Measurements from ENCODE around the gene ADGRD1. TPM values are rescaled to one million over a fixed set of nuclear protein-coding genes. Genes with fewer than 3 reads are reported as not detected.
A peak's percentile ranks its signal among the peaks of the same experiment; 100 is the strongest.

Gene ADGRD1
- total and polyA plus RNA-seq, 2 donors = 0.94 to 2.1 TPM

DNA sequence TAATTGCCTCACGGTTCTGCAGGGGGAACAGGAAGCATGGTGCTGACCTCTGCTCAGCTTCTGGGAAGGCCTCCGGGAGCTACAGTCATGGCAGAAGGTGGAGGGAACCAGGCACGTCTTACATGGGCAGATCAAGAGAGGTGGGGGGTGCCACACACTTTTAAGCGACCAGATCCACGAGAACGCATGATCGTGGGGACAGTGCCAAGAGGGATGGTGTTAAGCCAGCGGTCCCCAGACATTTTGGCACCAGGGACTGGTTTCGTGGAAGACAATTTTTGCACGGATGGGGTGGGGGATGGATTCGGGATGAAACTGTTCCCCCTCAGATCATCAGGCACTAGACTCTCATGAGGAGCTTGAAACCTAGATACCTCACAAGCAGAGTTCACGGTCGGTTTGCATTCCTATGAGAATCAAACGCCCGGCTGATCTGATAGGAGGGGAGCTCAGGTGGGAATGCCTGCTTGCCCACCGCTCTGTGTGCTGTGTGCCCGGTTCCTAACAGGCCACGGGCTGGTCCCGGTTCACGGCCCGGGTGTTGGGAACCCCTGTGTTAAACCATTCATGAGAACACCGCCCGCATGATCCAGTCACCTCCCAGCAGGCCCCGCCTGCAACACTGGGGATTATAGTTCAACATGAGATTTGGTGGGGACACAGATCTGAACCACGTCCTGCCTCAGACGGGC, 96.9 kb downstream of the ADGRD1 start:
- Histone ChIP-seq H3K4me3 (ENCODE audit: low read length in 2 of 2) (no peak overlapping the region), H3K9me3 (ENCODE audit: control insufficient read depth in 2 of 2, insufficient read depth in 1 of 2, low read length in 1 of 2) (no peaks in the 10 kb centered on the region), H3K36me3 (ENCODE audit: control insufficient read depth in 2 of 2, insufficient read depth in 2 of 2, low read length in 1 of 2) (no peaks in the 10 kb centered on the region), H3K27ac (ENCODE audit: low read depth in 1 of 2, low read length in 1 of 2) (no peak overlapping the region), H3K27me3 (ENCODE audit: control insufficient read depth in 2 of 2, insufficient read depth in 1 of 2, low read length in 1 of 2) (no peaks in the 10 kb centered on the region), H3K4me1 (ENCODE audit: control insufficient read depth in 2 of 2, insufficient read depth in 2 of 2, low read length in 2 of 2) (peaks cover 0 to 4% of the 10 kb centered on the region in 2 donors)
- 94% methylated on average over 26 of the region's 26 CpGs for WGBS
- no peak for DNase-seq (ENCODE audit: low read depth in 6 of 9, low spot score in 9 of 9)

DNA sequence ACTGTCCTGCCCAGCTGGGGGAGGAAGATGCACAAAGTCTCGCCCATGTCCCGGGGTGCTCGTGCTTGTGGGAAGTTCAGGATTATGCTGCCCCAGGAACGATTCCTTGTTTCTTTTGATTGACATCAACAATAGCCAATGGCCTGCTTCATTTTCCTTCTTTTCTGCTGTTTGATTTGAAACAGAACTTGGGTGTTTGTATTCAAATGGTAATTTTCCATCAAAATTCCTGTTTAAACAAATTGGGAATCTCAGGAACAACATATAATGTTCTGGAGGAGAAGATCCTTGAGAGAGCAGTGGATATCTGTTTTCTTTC, 97.4 kb downstream of the ADGRD1 start:
- 95% methylated on average over 4 of the region's 4 CpGs for WGBS
- Histone ChIP-seq H3K4me3 (ENCODE audit: low read length in 2 of 2) (no peak overlapping the region), H3K27ac (ENCODE audit: low read depth in 1 of 2, low read length in 1 of 2) (no peak overlapping the region)

DNA sequence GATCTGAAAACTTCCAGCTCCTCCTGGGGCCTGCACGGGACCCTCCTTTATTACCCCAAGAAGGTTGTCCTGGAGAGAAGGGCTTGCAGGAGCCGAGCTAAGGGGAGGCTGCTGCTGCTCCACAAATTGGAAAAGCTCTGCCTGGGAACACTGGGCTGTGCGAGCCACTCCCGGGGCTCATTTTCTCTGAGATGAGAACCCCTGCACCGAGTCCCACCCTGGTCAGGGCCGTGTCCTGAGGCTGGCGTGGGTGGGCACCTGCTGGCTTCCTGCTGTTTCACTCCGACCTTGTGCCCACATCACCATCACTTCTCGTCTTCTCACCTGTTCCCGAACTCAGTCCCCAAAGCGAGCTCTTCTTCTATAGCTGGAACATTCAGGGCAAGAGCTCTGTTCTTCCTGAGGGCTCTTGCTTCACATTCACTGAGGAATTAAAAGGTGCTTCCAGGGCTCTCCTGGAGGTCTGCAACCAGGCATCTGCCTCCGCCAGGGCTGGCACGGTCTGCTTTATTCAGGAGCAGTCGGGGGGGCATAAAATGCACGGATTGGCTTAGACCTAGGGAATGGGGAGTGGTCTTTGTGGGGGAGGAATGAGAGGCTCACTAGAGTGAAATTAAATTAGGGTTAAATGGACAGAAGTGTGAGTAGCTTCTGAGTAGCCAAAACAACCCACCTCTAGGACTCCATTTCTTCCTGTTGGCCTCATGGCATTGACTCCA, 98.5 kb downstream of the ADGRD1 start:
- 91% methylated on average over 15 of the region's 15 CpGs for WGBS
- H3K9me3 ChIP-seq (ENCODE audit: control insufficient read depth in 2 of 2, insufficient read depth in 1 of 2, low read length in 1 of 2) = no peaks in the 10 kb centered on the region
- no peaks in the 10 kb centered on the region for H3K36me3 ChIP-seq (ENCODE audit: control insufficient read depth in 2 of 2, insufficient read depth in 2 of 2, low read length in 1 of 2)
- H3K4me3 ChIP-seq (ENCODE audit: low read length in 2 of 2) = no peak overlapping the region
- peaks cover 0 to 4% of the 10 kb centered on the region in 2 donors for H3K4me1 ChIP-seq (ENCODE audit: control insufficient read depth in 2 of 2, insufficient read depth in 2 of 2, low read length in 2 of 2)
- no peak overlapping the region for H3K27ac ChIP-seq (ENCODE audit: low read depth in 1 of 2, low read length in 1 of 2)
- no peak for DNase-seq (ENCODE audit: low read depth in 6 of 9, low spot score in 9 of 9)
- H3K27me3 ChIP-seq (ENCODE audit: control insufficient read depth in 2 of 2, insufficient read depth in 1 of 2, low read length in 1 of 2) = no peaks in the 10 kb centered on the region

More for the DNA sequence above, 97.4 kb downstream of the ADGRD1 start:
- DNase-seq (ENCODE audit: low read depth in 6 of 9, low spot score in 9 of 9) = no peak
- Histone ChIP-seq H3K27me3 (ENCODE audit: control insufficient read depth in 2 of 2, insufficient read depth in 1 of 2, low read length in 1 of 2) (no peaks in the 10 kb centered on the region), H3K9me3 (ENCODE audit: control insufficient read depth in 2 of 2, insufficient read depth in 1 of 2, low read length in 1 of 2) (no peaks in the 10 kb centered on the region), H3K4me1 (ENCODE audit: control insufficient read depth in 2 of 2, insufficient read depth in 2 of 2, low read length in 2 of 2) (peaks cover 0 to 4% of the 10 kb centered on the region in 2 donors), H3K36me3 (ENCODE audit: control insufficient read depth in 2 of 2, insufficient read depth in 2 of 2, low read length in 1 of 2) (no peaks in the 10 kb centered on the region)

DNA sequence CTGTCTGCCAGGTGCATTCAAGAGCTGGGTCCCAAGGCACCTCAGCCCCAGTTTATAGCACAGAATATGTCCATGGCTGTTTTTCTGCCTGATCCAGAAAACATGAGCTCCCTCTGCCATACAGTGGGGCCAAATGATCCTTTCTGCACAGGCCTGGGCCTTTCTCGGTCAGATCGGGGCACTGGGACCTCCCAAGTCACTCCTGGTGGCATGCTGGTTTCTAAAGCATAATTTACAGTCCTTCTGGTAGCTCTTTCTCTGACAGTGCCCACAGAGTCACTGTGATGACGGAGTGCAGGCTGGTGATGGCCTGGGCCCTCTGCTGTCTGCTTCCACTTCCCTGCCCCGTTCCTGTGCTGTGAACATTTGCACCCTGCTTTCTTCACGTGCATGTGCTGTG, 99.2 kb downstream of the ADGRD1 start:
- no peak overlapping the region for H3K27ac ChIP-seq (ENCODE audit: low read depth in 1 of 2, low read length in 1 of 2)
- no peaks in the 10 kb centered on the region for H3K36me3 ChIP-seq (ENCODE audit: control insufficient read depth in 2 of 2, insufficient read depth in 2 of 2, low read length in 1 of 2)
- no peak for DNase-seq (ENCODE audit: low read depth in 6 of 9, low spot score in 9 of 9)
- 91% methylated on average over 5 of the region's 5 CpGs for WGBS
- no peaks in the 10 kb centered on the region for H3K27me3 ChIP-seq (ENCODE audit: control insufficient read depth in 2 of 2, insufficient read depth in 1 of 2, low read length in 1 of 2)
- peaks cover 0 to 4% of the 10 kb centered on the region in 2 donors for H3K4me1 ChIP-seq (ENCODE audit: control insufficient read depth in 2 of 2, insufficient read depth in 2 of 2, low read length in 2 of 2)
- H3K9me3 ChIP-seq (ENCODE audit: control insufficient read depth in 2 of 2, insufficient read depth in 1 of 2, low read length in 1 of 2) = no peaks in the 10 kb centered on the region
- no peak overlapping the region for H3K4me3 ChIP-seq (ENCODE audit: low read length in 2 of 2)

DNA sequence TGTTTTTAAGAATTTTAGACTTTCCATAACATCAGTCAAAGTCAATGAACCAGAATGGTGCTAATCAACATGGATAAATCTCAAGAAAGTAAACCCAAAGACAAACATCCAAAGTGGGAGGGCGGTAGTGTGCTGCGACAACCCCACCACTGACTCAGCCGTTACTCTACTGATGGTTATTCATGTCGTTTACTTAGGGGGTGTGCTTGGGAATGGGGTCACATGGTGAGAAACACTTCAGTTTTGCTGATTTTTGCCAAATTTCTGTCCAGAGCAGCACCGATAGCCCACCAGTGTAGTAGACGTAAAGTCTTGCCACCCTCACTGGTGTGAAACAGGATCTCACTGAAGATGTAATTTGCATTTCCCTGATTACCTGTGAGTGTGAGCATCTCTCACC, 99.9 kb downstream of the ADGRD1 start:
- H3K27me3 ChIP-seq (ENCODE audit: control insufficient read depth in 2 of 2, insufficient read depth in 1 of 2, low read length in 1 of 2) = no peaks in the 10 kb centered on the region
- no peaks in the 10 kb centered on the region for H3K36me3 ChIP-seq (ENCODE audit: control insufficient read depth in 2 of 2, insufficient read depth in 2 of 2, low read length in 1 of 2)
- H3K4me3 ChIP-seq (ENCODE audit: low read length in 2 of 2) = no peak overlapping the region
- WGBS = 95% methylated on average over 6 of the region's 6 CpGs
- no peak for DNase-seq (ENCODE audit: low read depth in 6 of 9, low spot score in 9 of 9)
- no peaks in the 10 kb centered on the region for H3K9me3 ChIP-seq (ENCODE audit: control insufficient read depth in 2 of 2, insufficient read depth in 1 of 2, low read length in 1 of 2)
- H3K27ac ChIP-seq (ENCODE audit: low read depth in 1 of 2, low read length in 1 of 2) = no peak overlapping the region
- H3K4me1 ChIP-seq (ENCODE audit: control insufficient read depth in 2 of 2, insufficient read depth in 2 of 2, low read length in 2 of 2) = peaks cover 0 to 4% of the 10 kb centered on the region in 2 donors

DNA sequence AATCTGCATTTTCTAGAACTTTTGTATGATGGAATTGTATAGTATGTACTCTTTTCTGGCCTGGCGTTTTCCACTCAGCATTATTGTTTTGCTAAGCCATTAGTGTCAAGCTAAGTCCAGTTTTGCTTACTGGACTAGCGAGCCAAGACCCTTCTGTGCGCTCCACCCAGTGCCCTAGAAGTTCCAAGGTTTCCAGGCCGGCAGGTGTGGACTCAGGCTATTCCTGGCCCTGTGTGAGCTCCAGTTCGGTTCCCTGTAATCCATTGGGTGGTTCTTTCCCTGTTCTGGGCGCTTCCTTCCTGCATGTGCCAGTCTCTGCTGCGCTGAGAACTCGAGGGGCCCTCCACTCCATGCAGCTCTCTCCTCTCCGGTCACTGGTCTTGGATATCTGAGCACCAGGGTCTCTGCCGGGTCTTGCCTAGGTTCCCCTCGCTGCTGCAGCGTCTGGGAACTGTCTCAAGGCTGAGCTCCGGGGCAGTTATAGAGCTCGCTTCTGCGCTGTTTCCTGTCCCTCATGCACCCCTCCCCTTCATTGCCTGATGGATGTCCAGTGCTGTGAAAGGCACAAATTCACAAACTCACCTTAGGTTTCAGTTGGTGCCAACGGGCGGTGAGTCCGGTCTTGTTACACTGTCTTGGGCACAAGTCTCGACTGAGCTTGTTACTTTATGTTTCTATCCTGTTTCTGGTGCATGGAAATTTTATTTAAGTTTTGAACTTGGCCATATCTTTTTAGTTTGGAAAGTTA, 100.8 kb downstream of the ADGRD1 start:
- Histone ChIP-seq H3K36me3 (ENCODE audit: control insufficient read depth in 2 of 2, insufficient read depth in 2 of 2, low read length in 1 of 2) (no peaks in the 10 kb centered on the region), H3K4me3 (ENCODE audit: low read length in 2 of 2) (no peak overlapping the region), H3K9me3 (ENCODE audit: control insufficient read depth in 2 of 2, insufficient read depth in 1 of 2, low read length in 1 of 2) (no peaks in the 10 kb centered on the region), H3K27me3 (ENCODE audit: control insufficient read depth in 2 of 2, insufficient read depth in 1 of 2, low read length in 1 of 2) (no peaks in the 10 kb centered on the region), H3K4me1 (ENCODE audit: control insufficient read depth in 2 of 2, insufficient read depth in 2 of 2, low read length in 2 of 2) (peaks cover 0 to 4% of the 10 kb centered on the region in 2 donors), H3K27ac (ENCODE audit: low read depth in 1 of 2, low read length in 1 of 2) (peak overlapping the region in 1 of 2 donors; percentile 14)
- no peak for DNase-seq (ENCODE audit: low read depth in 6 of 9, low spot score in 9 of 9)
- 85% methylated on average over 19 of the region's 19 CpGs for WGBS

DNA sequence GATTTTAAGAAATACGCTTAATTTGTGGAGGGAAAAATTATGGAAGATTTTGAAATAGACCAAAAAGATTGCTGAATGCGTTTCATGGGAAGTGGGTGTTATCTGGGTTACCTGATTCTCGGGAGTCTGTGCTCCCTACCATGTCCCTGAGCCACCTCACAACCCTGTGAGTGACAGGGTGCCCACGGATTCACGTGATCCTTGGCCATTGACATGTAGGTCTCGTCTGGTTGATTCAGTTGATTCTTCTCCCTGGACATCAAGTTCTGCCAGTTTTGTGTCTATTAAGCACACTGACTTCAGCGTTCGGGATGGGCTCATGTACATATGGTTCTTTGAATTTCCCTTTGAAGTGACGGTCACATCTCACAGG, 101.4 kb downstream of the ADGRD1 start:
- peak overlapping the region in 1 of 2 donors; percentile 14 for H3K27ac ChIP-seq (ENCODE audit: low read depth in 1 of 2, low read length in 1 of 2)
- 91% methylated on average over 9 of the region's 9 CpGs for WGBS
- H3K4me1 ChIP-seq (ENCODE audit: control insufficient read depth in 2 of 2, insufficient read depth in 2 of 2, low read length in 2 of 2) = peaks cover 0 to 4% of the 10 kb centered on the region in 2 donors
- H3K9me3 ChIP-seq (ENCODE audit: control insufficient read depth in 2 of 2, insufficient read depth in 1 of 2, low read length in 1 of 2) = no peaks in the 10 kb centered on the region
- no peak overlapping the region for H3K4me3 ChIP-seq (ENCODE audit: low read length in 2 of 2)
- H3K36me3 ChIP-seq (ENCODE audit: control insufficient read depth in 2 of 2, insufficient read depth in 2 of 2, low read length in 1 of 2) = no peaks in the 10 kb centered on the region
- DNase-seq (ENCODE audit: low read depth in 6 of 9, low spot score in 9 of 9) = no peak
- H3K27me3 ChIP-seq (ENCODE audit: control insufficient read depth in 2 of 2, insufficient read depth in 1 of 2, low read length in 1 of 2) = no peaks in the 10 kb centered on the region

DNA sequence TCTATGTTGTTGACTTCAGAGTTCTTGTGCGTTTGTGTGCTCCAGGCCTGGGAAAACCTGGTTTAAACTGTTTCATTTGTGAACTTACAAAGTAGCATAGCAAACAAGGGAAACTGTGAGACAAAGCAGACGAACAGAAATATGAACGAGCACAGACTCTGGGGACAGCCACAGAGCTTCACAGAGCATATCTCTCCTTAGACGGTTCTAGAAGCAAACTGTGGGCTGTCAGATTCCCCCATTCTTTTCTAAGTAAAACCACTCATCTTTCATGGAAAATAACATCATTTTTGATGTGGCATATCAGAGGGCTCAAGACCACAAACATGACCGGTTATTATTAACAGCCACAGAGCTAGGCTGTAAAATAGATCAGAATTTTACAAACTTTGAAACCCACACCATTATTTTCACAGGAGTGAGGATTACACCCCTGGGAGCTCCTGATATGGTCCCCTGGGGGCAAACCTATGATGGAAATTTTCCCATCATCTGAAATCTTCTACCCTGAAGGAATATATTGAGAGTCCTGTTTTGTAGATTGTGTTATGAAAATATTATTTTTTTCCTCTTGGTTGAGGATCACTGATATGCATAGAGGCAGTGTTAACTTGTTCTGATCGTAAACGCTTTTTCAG, 102.0 kb downstream of the ADGRD1 start:
- no peaks in the 10 kb centered on the region for H3K36me3 ChIP-seq (ENCODE audit: control insufficient read depth in 2 of 2, insufficient read depth in 2 of 2, low read length in 1 of 2)
- no peak overlapping the region for H3K27ac ChIP-seq (ENCODE audit: low read depth in 1 of 2, low read length in 1 of 2)
- WGBS = 53% methylated on average over 7 of the region's 7 CpGs

DNA sequence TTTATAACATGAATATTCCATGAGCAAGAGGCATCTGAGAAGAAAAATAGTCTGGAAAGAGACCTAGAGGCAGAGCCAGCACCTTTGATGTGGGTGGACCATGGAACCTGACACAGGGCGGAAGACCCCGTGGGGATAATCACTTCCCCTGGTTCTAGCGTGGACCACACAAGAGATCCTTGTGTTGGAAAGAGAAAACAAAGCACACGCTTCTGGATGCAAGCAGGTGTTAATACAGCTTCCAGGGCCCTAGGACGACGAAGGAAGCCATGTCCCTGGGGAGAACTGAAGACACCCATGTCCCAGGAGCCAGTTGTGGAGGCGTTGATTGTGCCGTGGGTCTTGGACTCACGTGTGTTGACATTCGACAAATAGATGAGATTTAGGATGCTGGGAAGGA, 102.9 kb downstream of the ADGRD1 start:
- Histone ChIP-seq H3K9me3 (ENCODE audit: control insufficient read depth in 2 of 2, insufficient read depth in 1 of 2, low read length in 1 of 2) (no peaks in the 10 kb centered on the region), H3K27ac (ENCODE audit: low read depth in 1 of 2, low read length in 1 of 2) (no peak overlapping the region), H3K36me3 (ENCODE audit: control insufficient read depth in 2 of 2, insufficient read depth in 2 of 2, low read length in 1 of 2) (no peaks in the 10 kb centered on the region), H3K4me1 (ENCODE audit: control insufficient read depth in 2 of 2, insufficient read depth in 2 of 2, low read length in 2 of 2) (peaks cover 0 to 4% of the 10 kb centered on the region in 2 donors), H3K27me3 (ENCODE audit: control insufficient read depth in 2 of 2, insufficient read depth in 1 of 2, low read length in 1 of 2) (no peaks in the 10 kb centered on the region), H3K4me3 (ENCODE audit: low read length in 2 of 2) (no peak overlapping the region)
- WGBS = 87% methylated on average over 10 of the region's 10 CpGs
- DNase-seq (ENCODE audit: low read depth in 6 of 9, low spot score in 9 of 9) = no peak

More for the DNA sequence above, 102.0 kb downstream of the ADGRD1 start:
- Histone ChIP-seq H3K27me3 (ENCODE audit: control insufficient read depth in 2 of 2, insufficient read depth in 1 of 2, low read length in 1 of 2) (no peaks in the 10 kb centered on the region), H3K4me1 (ENCODE audit: control insufficient read depth in 2 of 2, insufficient read depth in 2 of 2, low read length in 2 of 2) (peaks cover 0 to 4% of the 10 kb centered on the region in 2 donors), H3K9me3 (ENCODE audit: control insufficient read depth in 2 of 2, insufficient read depth in 1 of 2, low read length in 1 of 2) (no peaks in the 10 kb centered on the region), H3K4me3 (ENCODE audit: low read length in 2 of 2) (no peak overlapping the region)
- peak in 1 of 9 donors; percentile 15 for DNase-seq (ENCODE audit: low read depth in 6 of 9, low spot score in 9 of 9)
